GM18499 (cell line): ENCODE measurements around the gene LSM14B.

Source experiments
- ATAC-seq: cut with Tn5 transposase; IDR thresholded peaks from one replicate; pipeline ENCODE4 v1.9.1; 2021; ENCODE audit warnings: moderate number of reproducible peaks; ENCODE audit not compliant: insufficient read depth, unreplicated experiment

The LSM14B gene

DNA sequence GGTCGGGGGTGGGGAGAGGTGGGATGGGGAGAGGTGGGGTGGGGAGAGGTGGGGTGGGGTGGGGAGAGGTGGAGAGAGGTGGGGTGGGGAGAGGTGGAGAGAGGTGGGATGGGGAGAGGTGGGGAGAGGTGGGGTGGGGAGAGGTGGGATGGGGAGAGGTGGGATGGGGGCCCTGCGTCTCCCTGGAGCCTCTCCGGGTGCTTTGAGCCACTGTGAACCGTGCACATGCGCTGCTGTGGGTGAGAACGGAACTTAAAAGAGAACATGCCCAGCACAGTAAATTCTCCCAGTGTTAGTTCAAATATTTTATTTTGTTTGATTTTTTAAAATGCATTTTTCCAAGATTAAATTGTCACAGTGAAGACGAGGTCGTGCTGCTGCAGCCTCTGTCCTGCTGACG lies 38.0 kb downstream of the LSM14B start:
- no peak for ATAC-seq

DNA sequence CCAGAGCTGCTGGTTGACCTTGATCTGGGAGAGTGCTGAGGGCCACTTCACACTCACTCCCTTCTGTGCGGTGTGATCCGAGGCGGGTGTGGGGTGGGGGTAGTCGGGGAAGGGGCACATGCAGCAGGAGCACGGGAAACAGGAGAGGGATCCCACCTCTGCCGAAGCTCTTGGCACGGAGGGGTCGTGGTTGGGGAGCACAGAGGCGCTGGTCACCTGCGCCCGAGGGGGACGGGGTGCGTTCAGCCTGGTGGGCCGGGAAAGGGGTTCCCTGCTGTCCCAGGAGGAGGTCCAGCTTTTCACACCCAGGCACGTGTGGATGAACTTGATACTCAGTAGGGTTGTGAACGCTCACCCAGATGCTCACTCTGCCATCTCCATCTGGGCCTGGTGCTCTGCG lies 38.6 kb downstream of the LSM14B start:
- no peak for ATAC-seq

DNA sequence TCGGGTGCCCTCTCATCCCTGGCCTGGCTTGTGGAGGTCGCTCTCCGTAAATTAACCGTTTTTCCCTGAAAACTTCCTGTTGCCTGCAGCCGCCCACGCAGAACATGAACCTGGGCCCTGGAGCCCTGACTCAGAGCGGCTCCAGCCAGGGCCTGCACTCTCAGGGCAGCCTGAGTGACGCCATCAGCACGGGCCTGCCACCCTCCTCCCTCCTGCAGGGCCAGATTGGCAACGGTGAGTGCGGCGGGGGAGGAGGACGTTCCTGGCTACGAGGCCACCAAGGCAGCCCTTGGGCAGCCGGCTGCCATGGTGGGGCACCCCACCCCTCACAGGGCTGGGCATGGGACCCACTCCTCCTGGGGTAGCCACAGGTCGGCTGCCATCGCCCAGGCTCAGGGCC lies 39.1 kb downstream of the LSM14B start:
- no peak for ATAC-seq

DNA sequence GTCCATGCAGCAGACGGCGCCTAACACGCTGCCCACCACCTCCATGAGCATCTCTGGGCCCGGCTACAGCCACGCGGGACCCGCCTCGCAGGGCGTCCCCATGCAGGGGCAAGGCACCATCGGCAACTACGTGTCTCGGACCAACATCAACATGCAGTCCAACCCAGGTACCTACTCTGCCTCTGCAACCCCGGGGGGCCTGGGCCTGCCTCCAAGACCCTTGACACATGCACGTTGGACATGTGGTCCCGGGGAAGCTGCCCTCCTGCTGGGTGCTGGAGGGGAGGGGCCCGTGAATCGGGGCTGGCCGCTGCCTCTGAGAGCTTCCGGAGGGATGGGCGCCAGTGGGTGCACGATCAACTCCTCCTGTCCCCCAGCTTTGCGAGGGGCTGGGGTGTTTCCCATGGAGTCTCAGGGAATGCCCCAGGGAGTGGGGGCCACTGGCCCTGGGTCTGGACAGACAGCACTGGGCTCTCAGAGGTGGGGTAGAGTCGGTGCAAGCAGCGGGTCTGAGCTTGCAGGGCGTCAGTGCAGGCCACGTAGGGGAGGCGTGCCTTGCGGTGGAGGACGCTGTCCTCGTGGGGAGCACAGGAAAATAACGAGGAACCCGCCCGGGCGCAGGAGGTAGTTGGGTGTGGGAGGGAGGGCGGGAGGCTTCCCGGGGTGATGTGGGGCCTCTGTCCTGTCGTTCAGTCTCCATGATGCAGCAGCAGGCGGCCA lies 40.6 kb downstream of the LSM14B start:
- no peak for ATAC-seq

DNA sequence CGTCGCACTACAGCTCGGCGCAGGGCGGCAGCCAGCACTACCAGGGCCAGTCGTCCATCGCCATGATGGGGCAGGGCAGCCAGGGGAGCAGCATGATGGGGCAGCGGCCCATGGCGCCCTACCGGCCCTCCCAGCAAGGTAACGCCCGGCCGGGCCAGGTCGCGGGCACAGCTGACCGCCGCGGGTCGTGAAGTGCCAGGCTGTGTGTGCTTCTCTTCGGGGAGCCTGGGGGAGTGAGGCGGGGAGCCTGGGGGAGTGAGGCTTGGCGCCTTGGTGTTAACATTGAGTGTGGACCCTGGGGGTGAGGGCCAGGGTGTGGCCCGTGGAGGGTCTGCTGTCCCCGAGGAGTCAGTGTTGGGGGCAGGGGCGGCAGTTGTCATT lies 41.2 kb downstream of the LSM14B start:
- no peak for ATAC-seq

DNA sequence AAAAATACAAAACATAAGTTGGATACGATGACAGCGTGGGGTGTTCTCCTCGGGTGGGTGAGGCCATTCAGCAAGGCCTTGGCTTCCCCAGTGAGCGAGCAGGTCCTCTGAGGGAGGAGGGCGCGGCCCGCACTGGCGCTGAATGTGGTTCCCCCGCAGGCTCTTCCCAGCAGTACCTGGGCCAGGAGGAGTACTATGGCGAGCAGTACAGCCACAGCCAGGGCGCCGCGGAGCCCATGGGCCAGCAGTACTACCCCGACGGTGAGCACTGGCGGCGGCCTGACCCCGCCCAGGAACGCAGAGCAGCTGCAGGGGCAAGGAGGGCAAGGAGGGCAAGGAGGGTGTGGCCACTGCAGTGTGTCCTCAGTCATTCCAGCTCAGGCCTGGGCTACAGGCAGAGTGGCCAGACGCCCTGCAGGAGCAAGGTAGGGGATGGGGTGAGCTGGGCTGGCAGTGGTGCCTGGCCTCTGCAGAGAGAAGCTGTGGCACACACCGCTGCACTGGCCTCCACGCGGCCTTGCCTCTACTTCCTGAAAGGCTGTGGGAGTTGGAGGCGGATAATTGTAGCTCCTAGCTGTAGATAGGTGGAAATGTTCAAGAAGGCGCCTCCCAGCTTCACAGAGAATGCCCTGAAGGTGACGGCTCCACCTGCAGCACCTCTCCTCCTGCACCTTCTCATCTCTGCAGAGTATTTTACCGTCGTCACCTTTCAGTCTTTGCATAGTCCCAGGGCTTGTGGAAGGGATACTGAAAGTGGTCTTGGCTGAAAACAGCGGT lies 41.9 kb downstream of the LSM14B start:
- no peak for ATAC-seq

DNA sequence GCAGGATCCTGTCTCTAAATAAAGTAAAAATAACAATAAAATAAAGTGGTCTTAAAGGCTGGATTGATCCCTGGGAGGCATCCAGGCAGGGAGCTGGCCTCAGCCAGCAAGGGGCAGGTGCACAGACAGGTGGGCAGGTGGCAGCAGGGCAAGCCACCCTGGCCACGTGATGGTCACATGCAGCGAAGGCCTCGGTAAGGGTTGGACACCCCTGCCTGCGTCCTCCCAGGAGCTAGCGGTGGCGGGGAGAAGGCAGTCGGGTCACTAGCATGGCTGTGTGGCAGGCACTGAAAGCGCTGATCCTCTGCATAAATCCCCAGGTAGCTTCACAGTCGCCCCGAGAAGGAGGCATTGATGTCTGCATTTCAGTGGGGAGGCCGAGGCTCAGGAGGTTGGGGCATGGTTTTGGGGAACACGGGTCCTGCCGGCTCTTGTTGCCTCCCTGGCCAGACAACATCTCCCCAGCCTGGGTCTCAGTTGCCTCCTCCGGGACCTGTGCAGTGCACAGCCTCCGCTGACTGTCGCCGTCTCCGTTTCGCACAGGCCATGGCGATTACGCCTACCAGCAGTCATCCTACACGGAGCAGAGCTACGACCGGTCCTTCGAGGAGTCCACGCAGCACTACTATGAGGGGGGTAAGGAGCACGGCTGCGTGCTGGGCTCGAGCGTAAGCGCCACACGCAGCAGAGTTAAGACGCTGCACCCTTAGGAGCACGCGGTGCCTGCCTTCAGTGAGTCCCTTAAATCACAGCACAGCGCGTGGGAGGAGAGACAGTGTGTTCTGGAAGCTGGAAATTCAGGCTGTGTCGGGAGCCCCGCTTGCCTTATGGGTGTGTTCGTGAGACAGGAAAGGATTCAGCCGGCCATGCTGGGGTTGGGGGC lies 42.8 kb downstream of the LSM14B start:
- no peak for ATAC-seq

DNA sequence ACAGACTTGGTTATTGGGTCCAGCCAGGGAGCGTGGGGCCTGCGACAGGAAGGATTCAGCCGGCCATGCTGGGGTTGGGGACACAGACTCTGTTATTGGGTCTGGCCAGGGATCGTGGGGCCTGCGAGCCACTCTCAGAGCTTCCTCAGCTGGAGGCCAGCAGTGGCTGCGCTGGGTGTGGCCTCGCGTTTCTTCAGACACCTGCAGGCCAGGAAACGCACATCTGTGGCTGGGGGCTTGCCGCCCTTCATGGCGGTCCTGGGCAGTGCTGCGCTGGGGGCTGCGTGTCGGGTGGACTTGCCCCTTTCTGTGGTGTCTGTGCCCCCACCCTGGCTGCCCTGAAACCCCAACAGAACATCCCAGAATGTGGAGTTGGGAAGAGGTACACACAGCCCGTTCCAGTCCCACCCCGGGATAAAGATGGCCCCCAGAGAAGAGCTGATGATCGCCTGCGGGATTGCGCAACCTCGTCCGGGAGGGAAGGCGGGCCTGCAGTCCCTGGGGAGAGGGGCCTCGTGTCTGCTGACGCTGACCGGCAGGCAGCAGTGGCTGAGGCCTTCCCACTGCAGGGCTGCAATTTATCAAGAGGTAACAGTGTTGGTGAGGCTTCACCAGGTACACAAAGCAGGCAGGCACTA lies 43.6 kb downstream of the LSM14B start:
- ATAC-seq = no peak

DNA sequence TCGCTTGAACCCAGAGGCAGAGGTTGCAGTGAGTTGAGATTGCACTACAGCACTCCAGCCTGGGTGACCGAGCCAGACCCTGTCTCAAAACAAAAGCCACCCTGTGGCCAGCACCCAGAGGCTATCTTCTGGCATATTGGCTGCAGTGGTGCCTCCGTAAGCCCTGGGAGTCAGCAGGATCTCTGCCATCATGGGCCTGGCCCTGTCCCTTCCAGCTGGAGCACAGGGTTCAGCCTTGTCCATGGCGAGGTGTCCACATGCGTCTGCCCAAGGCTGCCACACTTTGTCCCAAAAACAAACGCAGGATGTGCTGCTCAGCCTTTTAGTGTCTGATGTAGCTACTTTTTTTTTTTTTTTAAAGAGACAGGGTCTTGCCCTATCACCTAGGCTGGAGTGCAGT lies 45.2 kb downstream of the LSM14B start:
- ATAC-seq = no peak

DNA sequence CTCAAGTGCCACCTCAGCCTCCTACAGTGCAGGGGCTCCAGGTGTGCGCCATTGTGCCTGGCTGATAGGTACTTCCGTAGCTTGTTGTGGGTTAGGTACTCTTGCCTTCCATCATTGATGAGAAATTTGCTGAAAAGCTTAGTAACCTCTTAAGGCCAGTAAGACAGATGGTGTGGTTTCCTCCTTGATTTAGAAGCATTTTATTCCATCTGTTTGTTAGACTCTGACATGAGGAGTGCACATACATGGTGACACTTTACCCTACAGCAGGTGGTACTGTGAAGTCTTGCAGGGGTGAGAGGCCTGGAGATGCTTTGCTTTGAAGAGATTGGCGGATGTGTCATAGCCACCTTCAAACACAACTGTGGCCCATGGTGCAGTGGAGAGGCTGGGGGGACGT lies 45.8 kb downstream of the LSM14B start:
- ATAC-seq = no peak

DNA sequence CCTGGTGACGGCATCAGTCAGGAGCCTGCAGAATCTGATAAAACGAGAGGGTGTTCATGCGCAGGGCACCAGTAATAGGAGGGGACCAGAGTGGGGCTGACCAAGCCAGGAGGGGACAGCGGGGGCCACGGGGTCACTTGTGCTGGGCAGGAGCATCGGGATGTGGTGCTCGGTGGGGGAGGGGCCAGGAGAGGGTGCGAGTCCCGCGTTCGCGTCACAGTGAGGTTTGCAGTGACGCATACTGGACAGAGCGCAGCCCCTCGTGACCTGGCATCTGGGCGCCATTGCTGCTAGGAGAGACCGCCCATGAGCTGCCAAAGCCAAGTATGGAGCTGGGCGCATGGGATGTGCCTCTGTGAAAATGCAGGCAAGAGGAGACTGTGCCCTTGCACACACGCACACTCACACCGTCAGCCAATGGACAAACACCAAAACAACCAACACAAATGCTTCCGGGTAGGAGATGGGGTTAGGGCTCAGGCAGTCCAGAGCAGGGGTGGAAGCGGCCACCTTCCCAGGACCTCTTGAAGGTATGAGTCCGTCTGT lies 46.7 kb downstream of the LSM14B start:
- no peak for ATAC-seq

DNA sequence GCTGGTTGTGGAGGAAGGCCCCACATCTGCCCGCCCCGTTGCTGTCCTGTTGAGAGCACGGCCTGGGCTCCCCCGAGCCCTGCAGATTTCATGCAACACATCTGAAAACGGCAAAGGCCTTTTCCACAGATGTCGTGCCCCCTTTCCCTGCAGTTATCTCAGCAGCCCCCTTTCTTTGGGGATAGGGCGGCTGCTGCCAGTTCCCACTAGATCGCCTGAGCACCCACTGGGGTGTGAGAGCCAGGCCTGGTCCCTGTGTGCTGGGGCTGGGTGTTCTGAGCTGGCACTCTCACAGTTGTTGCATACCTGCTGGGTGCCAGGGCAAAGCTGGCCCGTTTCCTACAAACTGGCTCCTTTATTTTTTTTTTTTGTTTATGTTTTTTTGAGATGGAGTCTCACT lies 48.3 kb downstream of the LSM14B start:
- ATAC-seq = no peak

DNA sequence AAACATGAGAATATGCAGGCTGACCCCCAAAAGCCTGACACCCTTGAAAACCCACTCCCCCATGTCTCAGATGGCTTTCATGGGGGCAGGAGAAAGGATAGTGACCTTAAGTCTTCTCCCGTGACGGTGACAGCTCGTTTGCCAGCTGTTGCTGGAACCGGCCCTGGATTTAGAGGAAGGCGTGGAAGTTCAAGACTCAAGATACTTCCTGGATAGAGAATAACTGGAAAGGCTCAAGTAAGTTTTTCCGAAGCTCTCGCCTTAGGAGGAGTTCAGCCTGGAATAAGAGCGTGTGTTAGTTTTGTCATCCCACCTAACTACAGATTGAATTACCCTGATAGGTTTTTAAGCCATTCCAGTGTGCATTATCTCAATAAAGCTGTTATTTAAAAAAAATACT lies 49.0 kb downstream of the LSM14B start:
- ATAC-seq = no peak

DNA sequence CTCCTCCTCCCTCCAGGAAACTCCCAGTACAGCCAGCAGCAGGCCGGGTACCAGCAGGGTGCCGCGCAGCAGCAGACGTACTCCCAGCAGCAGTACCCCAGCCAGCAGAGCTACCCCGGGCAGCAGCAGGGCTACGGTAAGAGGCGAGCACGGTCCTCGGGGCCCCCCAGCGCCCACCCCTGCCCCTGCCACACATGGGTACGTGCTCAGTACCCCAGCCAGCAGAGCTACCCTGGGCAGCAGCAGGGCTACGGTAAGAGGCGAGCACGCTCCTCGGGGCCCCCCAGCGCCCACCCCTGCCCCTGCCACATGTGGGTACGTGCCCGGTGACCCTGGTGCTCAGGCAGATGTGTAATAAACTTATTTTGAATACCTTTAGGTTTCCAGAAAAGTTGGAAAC lies 50.4 kb downstream of the LSM14B start:
- ATAC-seq = no peak

DNA sequence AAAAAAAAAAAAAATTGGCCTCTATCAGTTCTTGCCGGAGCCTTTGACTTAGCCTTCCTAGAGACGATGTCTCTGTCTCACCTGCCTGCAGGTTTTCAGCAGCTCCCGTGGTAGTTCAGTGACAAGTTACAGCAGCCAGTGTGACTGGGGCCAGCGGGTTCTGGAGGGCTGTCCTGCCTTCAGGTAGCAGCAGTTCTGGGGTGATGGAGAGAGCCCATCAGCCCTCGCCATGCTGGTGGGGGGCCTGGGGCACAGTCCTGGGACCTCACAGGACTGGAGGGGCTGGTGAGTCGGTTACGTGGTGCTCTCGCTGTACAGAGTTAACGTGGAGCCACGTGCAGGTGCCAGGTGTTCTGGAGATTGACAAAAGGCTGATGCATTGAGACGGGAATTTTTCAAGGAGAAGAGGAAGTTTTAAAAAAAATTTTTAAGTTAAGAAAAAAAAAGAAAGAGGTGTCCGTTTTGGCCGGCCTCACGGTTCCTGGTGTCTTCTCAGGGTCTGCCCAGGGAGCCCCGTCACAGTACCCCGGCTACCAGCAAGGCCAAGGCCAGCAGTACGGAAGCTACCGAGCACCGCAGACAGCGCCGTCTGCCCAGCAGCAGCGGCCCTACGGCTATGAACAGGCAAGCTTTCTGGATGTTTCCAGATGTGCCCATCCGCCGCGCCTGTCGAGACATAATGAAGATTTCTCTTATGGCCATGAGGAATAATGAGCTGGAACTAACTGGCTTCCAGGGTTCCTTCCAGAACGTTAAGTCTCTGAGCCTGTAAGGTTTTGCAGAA lies 51.9 kb downstream of the LSM14B start:
- no peak for ATAC-seq

DNA sequence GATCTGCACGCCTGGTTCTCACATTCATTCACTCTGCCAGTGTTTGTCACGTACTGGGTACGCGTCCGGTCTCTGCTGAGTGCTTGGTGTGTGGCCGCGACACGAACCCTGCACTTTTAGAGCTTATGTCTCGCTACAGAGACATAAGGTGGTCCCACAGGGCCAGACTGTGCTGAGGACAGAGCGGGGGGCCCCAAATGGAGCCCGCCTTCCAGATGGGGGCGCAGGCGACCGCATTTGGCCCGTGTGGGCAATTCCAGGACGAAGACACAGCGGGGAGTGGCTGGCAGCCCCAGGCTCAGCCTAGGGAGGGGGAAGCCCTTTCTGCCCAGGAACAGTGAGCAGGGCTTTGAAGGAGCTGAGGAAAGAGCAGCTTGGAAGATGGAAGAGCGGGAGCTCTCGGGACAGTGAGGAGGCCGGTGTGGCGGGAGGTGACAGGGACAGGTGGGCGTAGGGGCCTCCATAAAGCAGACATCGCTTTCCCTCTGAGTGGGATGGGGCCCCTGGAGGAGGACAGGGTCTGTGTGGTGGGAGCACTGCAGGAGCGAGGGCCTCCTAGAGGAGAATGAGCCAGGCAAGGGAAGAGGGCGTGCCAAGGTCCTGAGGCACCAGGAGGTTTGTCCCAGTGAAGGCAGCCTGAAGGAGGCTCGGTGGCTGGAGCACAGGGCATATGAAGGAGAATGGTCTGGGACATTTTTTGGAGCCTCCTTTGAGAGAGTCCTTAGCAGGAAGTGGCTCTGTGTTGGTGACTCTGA lies 52.8 kb downstream of the LSM14B start:
- ATAC-seq = no peak

DNA sequence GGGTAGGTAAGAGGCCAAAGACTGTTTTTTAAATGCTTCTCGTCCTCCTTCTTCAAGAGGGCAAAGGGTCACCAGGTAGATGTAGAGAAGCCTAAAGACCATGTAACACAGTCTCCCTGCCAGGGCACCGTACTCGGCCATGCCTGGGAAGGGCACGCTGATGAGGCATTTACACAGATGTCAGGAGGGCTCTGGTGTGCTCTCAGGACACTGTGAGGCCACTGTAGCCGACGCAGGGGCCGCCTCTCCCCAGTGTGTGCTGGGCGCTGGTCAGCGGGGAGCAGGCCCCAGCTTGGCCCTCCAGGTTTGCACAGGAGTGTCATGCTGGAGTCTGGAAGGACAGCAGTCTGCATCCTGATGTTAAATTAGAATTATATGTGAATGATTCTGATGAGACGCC lies 53.4 kb downstream of the LSM14B start:
- ATAC-seq = no peak

DNA sequence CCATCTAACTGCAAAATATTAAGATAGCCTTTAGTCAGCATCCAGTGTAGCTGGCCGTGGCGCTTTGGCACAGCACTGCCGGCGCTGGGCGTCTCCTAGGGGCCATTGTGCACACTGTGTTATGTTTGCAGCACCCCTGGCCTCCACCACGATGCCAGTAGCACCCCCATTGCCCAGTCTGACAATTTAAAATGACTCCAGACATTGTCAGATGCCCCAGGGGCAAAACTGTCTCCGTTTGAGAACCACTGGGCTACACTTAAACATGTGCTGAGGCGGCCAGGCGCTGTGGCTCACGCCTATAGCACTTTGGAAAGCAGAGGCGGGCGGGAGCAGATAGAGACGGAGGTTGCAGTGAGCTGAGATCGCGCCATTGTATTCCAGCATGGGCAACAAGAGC lies 54.6 kb downstream of the LSM14B start:
- no peak for ATAC-seq

DNA sequence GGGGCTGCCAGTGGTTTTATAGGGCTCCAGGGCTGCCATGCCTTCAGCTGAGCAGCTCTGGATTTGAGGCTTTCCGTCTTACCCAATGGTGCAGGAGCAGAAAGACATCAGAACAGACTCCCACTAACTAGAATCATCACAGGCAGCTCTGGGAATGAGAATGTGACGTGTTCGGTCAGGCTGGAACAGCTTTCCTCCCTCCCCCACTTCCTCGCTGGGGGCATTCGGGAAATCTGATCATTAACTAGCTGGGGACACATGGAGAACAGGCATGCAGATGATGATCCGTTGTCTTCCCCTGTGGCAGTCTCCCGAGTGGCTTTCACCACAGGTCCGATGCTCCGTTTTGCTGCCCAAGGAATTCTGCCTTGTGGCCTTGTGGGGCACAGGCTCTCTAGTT lies 55.0 kb downstream of the LSM14B start:
- ATAC-seq = no peak
